PC-9 (cell line): Measurements from ENCODE around the gene AHI1.

Experiments
- CTCF ChIP-seq: fragments of 200-600 bp; sonication (generic); conservative IDR thresholded peaks from 2 replicates; pipeline ENCODE4 v1.6.1; 2017; ENCODE audit warnings: mixed run types, antibody characterized with exemption, mild to moderate bottlenecking, moderate library complexity
- EZH2 ChIP-seq: fragments of 200-600 bp; sonication (generic); IDR thresholded peaks from 2 replicates; pipeline ENCODE4 v1.8.0; 2017; ENCODE audit warnings: antibody characterized with exemption, low read depth

- TF ChIP-seq CTCF (no peak), EZH2 (no peak)
Observed at GRCh38 chr6:135301304-135301703, 196.2 kb downstream of the AHI1 start.
